COLO668 (cell line): Measurements from ENCODE around the gene PRPF40A.

Experiments used
- DNase-seq: peaks from one replicate; lab custom pipeline; 2025; ENCODE audit not compliant: unreplicated experiment; lab: John Stamatoyannopoulos, UW

Gene PRPF40A

DNA sequence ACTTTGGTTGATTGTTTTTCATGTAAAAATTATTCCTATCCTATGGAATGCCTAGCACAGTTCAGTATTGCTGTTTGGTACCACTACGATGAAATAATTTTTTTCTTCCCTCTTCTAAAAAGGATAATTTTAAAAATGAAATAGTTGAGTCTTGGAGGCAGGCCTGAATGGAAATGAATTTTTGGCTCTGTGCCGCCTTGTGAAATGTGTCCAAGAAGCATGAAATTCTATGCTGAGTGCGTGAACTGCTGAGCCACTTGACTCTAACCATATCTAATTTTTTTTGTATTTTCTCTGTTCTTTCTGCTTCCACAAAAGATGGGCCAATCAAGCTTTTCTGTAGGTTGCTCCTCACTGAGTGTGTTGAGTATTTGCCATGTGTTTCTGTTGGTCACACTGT lies 95.0 kb downstream of the PRPF40A start:
- no peak for DNase-seq

DNA sequence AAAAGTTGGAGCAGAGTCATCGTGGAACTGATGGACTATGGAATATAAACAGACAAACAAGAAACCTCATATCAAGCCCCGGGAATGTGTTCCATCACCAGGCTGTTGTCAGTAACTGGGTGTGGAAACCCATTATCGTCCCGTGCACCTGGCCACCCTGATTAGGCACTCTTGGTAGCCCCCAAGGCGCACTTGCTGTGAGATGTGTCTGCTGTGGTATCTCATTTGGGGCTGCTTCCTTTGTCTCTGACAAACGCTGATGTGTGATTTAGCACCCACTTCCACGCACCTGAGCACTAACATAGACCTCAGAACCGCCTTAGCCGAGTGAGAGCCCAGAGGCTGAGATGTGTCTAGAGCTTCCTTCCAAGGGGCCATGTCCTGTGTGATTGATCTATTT lies 96.3 kb downstream of the PRPF40A start:
- no peak for DNase-seq

DNA sequence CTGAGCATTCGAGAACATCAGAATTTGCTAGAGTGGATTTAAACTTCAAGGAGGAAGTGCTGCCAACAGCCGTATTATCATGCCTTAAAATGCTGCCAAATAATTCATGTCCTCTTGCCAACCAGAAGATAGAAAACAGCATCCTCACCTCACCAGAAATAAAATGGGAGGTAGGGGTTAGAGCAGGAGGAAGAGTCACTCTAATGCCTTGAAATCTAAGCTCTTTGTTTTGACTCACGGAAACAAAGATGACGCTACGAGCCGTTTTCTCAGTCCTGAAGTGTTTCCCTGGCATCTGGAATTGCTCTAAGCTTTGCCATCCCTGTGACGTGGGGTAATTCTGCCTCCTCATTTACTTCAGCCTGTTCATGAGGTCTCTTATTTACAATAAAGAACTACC lies 97.1 kb downstream of the PRPF40A start:
- DNase-seq: no peak

DNA sequence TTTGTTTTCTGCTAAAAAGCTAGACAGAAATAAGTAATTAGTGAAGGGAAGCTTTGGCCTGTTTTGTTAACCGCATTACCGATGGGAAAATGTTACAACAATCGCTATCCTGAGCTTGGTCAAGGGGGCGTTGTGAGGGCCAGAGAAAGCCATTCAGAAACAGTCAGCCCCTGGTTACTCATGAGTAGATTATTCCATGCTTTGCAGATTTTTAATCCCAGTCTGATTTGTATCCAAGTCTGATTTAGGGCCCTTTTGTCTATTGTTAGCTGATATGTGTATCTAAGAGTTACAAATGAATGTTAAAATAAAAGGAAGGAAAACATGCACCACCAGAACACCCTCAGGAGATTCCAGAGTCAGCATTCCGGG lies 99.1 kb downstream of the PRPF40A start:
- no peak for DNase-seq

DNA sequence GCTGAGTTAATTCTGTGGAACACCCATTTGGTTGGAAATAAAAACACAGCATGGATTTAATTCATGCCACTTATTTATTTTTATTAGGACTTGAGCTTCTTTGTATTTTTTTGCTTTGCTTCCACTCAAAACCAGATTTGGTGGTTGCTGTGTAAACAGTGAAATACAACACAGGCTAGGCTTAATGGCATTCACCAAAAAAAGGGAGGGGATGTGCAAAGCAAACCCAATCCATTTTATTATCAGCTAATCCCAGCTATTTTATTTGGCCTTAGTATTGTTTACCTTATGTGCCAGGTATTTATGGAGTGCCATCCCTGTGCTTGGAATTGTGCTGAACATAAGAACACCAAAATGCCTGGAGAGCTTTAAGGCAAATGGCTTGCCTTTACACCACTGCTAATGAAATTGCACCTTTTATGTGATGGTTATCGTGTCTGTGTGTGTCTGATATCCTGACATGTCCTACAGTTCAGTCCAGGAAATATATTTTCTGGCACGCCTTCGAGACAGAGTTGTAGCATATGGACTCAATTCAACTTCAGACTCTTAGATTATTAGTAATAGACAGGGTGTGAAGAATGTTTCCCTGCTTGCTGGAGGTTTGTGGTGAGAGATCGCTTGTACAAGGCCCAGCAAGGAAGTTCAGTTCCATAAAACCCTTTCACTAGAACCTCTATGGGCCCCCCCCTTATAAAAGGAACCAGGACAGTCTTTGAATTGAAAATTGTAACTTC lies 99.6 kb downstream of the PRPF40A start:
- DNase-seq: no peak

DNA sequence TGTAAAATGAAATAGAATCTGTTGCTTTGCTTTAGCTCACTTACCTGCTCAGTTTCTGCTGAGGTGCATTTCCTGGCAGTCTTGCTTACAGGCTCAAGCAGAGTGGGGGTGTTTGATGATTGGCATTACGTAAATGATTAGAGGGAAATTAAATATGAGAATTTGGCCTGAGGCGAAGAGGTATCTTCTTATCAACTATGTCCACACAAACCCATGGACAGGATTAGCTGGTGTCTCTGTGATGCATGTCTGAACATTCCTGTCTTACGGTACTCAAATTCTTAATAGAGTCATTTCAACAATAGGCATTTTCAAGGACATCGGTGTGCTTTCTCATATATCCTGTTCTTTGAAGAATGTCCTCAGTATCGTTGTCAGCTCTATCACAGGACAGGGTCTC lies 102.1 kb downstream of the PRPF40A start:
- no peak for DNase-seq

DNA sequence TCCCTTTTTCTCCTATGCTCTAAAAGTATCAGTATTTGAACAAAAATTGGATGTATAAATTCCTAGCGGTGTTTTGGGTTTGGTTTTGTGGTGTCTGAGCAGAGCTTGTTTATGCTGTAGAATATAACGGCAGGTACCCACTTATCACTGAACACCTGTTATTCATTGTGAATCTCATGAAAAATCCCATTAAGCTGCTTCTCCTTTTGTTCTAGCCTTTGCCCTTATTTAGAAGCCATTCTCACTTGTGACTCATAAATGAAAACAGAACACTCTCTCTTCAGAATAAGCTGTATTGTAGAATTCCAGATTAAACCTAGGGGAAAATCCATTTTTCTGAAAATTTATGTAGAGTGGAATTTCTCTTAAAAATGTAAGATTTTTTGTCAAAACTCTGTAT lies 104.0 kb downstream of the PRPF40A start:
- DNase-seq: no peak

DNA sequence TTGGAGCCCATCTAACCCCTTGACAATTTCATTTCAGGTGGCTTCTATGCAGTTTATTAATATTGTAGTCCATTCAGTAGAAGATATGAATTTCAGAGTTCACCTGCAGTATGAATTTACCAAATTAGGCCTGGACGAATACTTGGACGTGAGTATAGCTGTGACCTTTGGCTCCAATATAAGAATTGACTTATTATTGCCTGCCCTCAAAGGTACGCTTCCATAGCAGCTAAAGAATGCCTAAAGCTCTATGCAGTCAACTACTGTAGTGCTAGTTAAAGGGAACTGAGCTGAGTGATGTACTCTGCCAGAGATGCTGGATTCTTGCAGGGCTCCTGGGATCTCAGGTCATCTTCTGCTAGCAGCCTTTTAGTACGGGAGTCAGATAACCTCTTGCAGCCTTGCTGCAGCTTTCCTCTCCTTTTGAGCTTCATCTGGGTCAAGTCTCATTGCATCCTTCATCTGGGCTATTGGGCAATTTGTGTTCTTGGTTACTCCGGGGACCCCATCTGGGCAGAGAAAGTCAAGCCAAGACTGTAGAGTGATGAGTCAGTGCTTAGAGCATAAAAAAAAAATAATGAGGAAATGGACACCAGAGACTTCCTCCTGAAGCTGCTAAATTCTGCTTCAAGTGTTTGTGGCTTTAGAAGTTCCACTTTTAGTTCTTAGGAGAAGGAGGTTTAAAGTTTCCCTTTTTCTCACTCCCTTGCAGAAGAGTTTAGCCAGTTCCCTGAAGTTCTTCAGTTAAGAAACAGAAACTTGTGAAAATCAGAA lies 105.6 kb downstream of the PRPF40A start:
- DNase-seq: no peak

DNA sequence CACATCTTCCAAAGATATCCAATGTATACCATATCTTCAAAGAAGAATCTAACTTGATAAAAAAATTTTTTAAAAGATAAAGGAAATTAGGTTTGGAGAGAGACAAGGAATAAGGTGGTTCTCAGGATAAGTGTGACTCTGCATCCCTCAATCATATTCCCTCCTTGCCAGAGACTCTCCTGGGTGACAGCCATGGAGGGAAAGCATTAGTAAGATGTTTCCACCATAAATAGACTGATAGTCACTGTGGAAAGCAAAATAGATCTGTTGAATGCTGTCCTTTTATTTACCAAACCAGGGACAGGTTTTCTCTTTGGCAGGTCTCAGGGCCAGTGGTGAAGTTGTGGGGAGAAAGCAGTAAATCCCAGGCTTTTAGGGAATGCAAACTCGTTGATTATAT lies 107.6 kb downstream of the PRPF40A start:
- no peak for DNase-seq

DNA sequence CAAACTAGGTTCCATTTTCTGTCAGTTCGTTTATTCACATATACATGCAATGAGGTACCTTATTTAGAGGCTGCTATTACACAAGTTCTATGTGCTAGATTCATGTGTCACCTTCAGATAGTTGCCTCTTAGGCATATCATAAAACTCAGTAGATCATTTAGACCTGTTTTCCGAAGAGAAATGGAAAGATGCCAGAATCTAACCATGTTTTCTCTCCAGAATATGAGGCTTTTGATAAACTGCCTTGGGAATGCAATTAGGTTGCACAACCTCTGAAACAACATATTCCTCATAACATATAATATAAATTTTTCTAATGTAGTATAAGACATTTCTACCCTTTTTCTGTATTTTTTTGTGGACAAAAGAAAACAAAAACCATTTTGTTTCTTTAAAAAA lies 108.1 kb downstream of the PRPF40A start:
- no peak for DNase-seq

DNA sequence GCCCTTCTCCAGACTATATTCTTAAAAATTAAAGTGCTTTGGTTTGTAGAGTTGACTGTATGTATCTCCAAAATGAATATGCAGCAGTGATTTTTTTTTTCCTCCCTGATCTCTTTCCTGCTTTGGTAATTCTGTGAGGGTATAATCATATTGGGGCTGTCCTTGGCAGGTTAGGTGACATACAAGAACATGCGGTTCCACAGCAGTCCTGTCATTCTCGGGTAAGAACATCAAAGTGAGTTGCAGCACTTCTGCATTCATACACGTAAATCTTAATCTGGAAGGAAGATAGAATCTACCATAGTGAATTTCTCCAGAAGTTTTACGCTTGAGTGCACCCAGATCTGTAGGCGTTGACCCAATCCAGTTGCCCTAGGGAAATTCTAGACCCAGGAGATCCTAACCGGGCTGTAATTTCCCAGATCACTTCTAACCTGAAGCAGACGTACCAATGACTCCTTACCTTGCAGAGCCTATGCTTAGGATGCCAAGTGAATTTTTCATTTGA lies 109.4 kb downstream of the PRPF40A start:
- no peak for DNase-seq

DNA sequence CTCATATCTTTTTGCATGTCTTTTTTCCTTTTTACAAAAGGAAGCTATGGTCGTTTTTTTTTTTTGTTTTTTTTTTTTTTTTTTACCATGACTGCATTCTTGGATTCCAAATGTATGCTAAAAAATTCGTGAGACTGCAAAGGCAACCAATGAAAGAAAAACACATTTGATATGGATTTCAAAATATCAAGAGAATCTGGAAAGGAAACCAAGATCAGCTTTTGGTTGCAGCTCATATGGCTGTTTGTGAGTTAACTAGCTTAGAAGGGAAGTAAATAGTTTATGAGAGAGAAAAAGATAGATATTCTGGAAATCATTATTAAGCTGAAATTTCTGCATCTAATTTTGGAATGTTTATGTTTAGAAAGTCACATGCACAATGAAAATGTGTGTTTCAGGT lies 110.3 kb downstream of the PRPF40A start:
- no peak for DNase-seq

DNA sequence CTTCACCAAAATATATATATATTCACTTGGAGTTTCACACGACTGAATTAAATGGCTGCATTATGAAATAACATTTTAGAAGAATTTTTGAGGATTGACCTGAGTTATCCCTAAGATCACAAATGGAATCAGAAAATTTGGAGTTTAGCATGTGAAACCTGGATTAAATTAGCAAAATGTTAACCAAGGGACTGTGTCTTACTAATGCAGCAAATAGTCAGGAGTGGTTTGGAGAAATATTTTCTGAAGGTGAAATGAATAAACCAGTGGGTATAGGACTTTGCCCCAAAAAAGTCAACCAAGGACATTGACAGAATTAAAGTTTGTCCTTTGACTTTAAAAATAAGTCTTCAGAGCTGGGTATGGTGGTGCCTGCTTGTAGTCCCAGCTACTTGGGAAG lies 111.2 kb downstream of the PRPF40A start:
- no peak for DNase-seq

DNA sequence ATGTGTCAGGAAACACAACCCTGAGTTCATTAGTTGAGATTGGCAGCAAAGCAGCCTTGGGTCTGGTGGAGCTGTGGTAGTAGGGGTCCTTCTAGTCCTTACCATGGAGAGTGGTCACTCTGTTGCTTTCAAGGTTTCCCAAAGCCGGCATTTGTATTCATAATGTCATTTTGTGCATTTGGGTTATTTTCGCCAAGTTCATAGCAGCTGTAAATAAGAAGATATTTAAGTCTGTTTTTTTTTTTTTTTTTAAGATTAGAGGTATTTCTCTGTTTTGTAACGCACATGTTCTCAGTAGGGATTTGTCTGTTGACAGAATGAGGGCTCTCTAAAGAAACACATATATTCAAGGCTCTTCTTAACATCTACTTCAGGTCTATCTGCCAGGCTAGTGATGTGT lies 114.1 kb downstream of the PRPF40A start:
- DNase-seq: no peak

DNA sequence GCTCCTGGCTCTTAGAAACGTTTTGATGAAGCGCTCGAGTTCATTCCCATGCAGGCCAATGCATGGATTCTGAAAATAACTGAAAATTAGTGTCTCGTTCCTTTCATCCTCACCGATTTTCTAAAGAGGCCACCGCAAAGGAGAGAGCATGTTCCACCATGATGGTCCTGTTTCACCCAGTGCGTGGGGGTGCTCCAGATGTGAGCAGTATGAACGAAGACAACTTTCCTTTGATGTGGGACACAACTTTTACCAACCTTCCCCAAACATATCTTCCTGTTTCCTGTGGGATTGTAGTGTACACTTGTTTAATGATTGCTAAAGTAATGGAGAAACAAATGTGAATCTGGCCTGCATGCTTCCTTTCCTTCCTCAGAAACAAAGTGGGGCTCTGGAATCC lies 114.5 kb downstream of the PRPF40A start:
- DNase-seq: no peak
